Esophagus squamous epithelium (tissue), 4 donors: Measurements from ENCODE around the gene TMEM198.

Experiments used
- CTCF ChIP-seq, 6 experiments: fragments of 450-650 bp in 4 of 6; fragments of 200-600 bp in 2 of 6; sonication (generic) in 2 of 6; IDR thresholded peaks; one replicate each; pipeline ENCODE4 v1.5.1; 2016 to 2019; ENCODE audit warnings: antibody characterized with exemption in 6 of 6, mild to moderate bottlenecking in 4 of 6, moderate library complexity in 4 of 6
- POLR2A ChIP-seq, 4 donors: fragments of 450-650 bp; IDR thresholded peaks; one replicate each; pipeline ENCODE4 v1.6.1; 2017; ENCODE audit warnings: antibody characterized with exemption in 4 of 4, mild to moderate bottlenecking in 4 of 4, moderate library complexity in 3 of 4

- no peak for TF ChIP-seq POLR2A (IDR thresholded peaks at IDR 0.05)
- no peak for TF ChIP-seq CTCF (IDR thresholded peaks at IDR 0.05)
Observed at GRCh38 chr2:219581346-219581745, 37.5 kb downstream of the TMEM198 start.
